Panc1 (cell line): ENCODE results near the gene EXOC3L1. TPM values are rescaled to one million over a fixed set of nuclear protein-coding genes. Genes with fewer than 3 reads are reported as not detected.
A peak's percentile ranks its signal among the peaks of the same experiment; 100 is the strongest.

Experiments
- ATAC-seq: fragments of 200-7000 bp; cut with Tn5 transposase; 2 replicates; pipeline ENCODE4 v1.9.1; 2020; ENCODE audit warnings: mild to moderate bottlenecking, moderate library complexity
- BruUV-seq: library from RNA; stranded (reverse); fragments of 400-500 nt; replicated peaks from 2 replicates; lab custom pipeline; 2021; lab: Mats Ljungman, UMichigan
- CTCF ChIA-PET: fragments of 300-600 bp; sonication (Branson Sonifier 250); formaldehyde crosslinking; loops from one replicate; lab custom pipeline; 2022; ENCODE audit warnings: antibody characterized with exemption; lab: Charles Lee
- POLR2A ChIA-PET: fragments of 300-600 bp; sonication (Branson Sonifier 250); formaldehyde crosslinking; loops from one replicate; lab custom pipeline; 2022; ENCODE audit warnings: antibody characterized with exemption; lab: Charles Lee
- DNase-seq: peaks from one replicate; pipeline ENCODE4 v3.0.0-alpha.2; 2010; ENCODE audit warnings: low read depth, low spot score
- H3K27ac ChIP-seq: 2 replicates; pipeline ENCODE4 v1.5.1; 2011; ENCODE audit warnings: mild to moderate bottlenecking, low read length, inconsistent platforms
- H3K27me3 ChIP-seq: fragments of 200-500 bp; sonication (Bioruptor generic); 2 replicates; pipeline ENCODE4 v1.6.0; 2014; ENCODE audit warnings: low read length, inconsistent platforms; ENCODE audit not compliant: control insufficient read depth, insufficient read depth
- H3K36me3 ChIP-seq: fragments of 200-500 bp; sonication (Bioruptor generic); 2 replicates; pipeline ENCODE4 v1.5.1; 2014; ENCODE audit warnings: inconsistent platforms, mild to moderate bottlenecking, low read length, moderate library complexity; ENCODE audit not compliant: control insufficient read depth, insufficient read depth
- H3K4me1 ChIP-seq: 2 replicates; pipeline ENCODE4 v1.5.1; 2011; ENCODE audit warnings: inconsistent platforms, mild to moderate bottlenecking, low read length, moderate library complexity; ENCODE audit not compliant: control insufficient read depth, insufficient read depth
- H3K4me3 ChIP-seq, 2 experiments: 2 replicates each; pipeline ENCODE4 v1.5.1; 2011 to 2012; ENCODE audit warnings: low read depth in 2 of 2, low read length in 2 of 2, mild to moderate bottlenecking in 2 of 2, inconsistent platforms in 1 of 2, moderate library complexity in 1 of 2
- H3K9me3 ChIP-seq: fragments of 200-500 bp; sonication (Bioruptor generic); 2 replicates; pipeline ENCODE4 v1.5.1; 2014; ENCODE audit warnings: low read depth, mild to moderate bottlenecking, inconsistent platforms, low read length, moderate library complexity; ENCODE audit not compliant: control insufficient read depth, insufficient read depth
- POLR2AphosphoS5 ChIP-seq: IDR thresholded peaks from 2 replicates; pipeline ENCODE4 v1.6.1; 2012; ENCODE audit warnings: mild to moderate bottlenecking, low read depth, low read length, moderate library complexity
- SIN3A ChIP-seq: IDR thresholded peaks from 2 replicates; pipeline ENCODE4 v1.6.1; 2012; ENCODE audit warnings: low read depth, mild to moderate bottlenecking, low read length, moderate library complexity, borderline replicate concordance; ENCODE audit not compliant: insufficient read depth
- TCF7L2 ChIP-seq: IDR thresholded peaks from 2 replicates; pipeline ENCODE4 v1.6.1; 2011; ENCODE audit warnings: mild to moderate bottlenecking, low read depth, low read length, inconsistent platforms
- in situ Hi-C: cut with HindIII; loops from 2 replicates; pipeline ENCODE4 v1.10.0; 2016; ENCODE audit warnings: low sequenced_read_pairs, low pct_unique_long_range_greater_than_20kb
- intact Hi-C: fragments of 100-400 bp; cut with micrococcal nuclease; formaldehyde crosslinking; loops from one replicate; pipeline ENCODE4 v1.10.0; 2022; ENCODE audit not compliant: unreplicated experiment
- total RNA-seq: library from RNA; stranded (reverse); gene quantifications from one replicate; pipeline ENCODE4 v1.2.1, GENCODE V29; 2021; ENCODE audit not compliant: unreplicated experiment
- TF ChIP-seq, protein P1 (sequence below), 2 experiments: IDR thresholded peaks; 2 replicates each; pipeline ENCODE4 v1.6.1; 2011 to 2012; ENCODE audit warnings: low read depth in 2 of 2, control low read depth in 1 of 2, low read length in 1 of 2, mild to moderate bottlenecking in 1 of 2, moderate library complexity in 1 of 2; ENCODE audit not compliant: insufficient read depth in 1 of 2
- TF ChIP-seq, protein P2 (sequence below): fragments of 450-650 bp; IDR thresholded peaks from 2 replicates; pipeline ENCODE4 v1.5.1; 2017; ENCODE audit warnings: mild to moderate bottlenecking

Gene EXOC3L1
- total RNA-seq, 1 experiment from 2014 or later = 0.41 TPM

DNA sequence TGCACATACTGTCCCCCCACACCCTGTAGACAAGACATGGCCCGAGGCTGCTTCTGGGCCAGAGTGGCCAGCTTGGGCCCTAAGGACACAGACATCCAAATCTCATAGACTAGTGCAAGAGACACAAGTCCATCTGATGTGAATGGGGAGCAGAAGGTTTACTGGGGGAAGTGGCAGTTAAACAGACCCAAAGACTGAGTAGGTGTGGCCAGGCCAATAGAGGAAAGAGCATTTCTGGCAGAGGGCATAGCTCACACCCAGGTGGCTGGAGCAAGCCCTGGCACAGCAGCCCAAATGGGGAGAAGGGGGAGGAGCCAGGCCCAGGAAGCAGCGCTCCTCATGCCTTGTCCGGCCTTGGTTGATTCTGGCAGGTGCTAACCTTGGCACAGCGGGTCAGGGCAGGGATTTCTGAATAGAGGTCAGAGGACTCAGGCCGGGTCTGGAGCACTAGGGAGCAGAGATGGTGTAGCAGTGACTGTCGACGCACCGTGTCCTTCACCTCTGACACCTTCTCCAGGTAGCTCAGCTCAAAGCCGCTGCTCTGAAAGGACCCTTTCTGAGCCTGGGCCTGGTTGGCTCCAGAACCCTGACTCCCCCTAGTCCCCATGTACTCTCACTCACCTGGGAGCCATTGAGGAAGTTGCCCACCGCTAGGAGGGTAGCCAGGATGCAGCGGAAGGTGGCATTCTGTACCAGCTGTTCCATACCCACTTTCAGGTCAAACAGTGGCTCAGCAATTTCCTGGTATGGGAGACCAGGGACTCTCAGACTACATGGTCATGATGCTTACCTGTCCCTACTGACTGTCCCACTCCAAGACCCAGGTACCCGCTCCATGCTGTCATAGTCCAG is 41.1 kb upstream of the EXOC3L1 start:
- H3K27me3 ChIP-seq = no peaks in the 10 kb centered on the region
- peaks cover 4% of the 10 kb centered on the region; the same call in 1 of the 2 replicates for H3K4me1 ChIP-seq
- in situ Hi-C loops (no loop called here), intact Hi-C loops (no loop called here)
- no peaks in the 10 kb centered on the region for H3K9me3 ChIP-seq
- no peak for DNase-seq
- ChIA-PET POLR2A (interaction anchor here (0.6 kb wide), 1 partner anchor 9 kb away, joined by 3 read pairs; no protein-coding TSS in a partner anchor), CTCF (no interaction called here)
- BruUV-seq = no TSS peak
- peaks cover 5% of the 10 kb centered on the region; the same call in 1 of the 2 replicates for H3K36me3 ChIP-seq
- TF ChIP-seq POLR2AphosphoS5 (0 out of 2 replicates have a peak, but pooled peaks have one; percentile 34), TCF7L2 (no peak)
- no peak for ATAC-seq
- H3K4me3 ChIP-seq = no peak overlapping the region
- no peak overlapping the region for H3K27ac ChIP-seq

DNA sequence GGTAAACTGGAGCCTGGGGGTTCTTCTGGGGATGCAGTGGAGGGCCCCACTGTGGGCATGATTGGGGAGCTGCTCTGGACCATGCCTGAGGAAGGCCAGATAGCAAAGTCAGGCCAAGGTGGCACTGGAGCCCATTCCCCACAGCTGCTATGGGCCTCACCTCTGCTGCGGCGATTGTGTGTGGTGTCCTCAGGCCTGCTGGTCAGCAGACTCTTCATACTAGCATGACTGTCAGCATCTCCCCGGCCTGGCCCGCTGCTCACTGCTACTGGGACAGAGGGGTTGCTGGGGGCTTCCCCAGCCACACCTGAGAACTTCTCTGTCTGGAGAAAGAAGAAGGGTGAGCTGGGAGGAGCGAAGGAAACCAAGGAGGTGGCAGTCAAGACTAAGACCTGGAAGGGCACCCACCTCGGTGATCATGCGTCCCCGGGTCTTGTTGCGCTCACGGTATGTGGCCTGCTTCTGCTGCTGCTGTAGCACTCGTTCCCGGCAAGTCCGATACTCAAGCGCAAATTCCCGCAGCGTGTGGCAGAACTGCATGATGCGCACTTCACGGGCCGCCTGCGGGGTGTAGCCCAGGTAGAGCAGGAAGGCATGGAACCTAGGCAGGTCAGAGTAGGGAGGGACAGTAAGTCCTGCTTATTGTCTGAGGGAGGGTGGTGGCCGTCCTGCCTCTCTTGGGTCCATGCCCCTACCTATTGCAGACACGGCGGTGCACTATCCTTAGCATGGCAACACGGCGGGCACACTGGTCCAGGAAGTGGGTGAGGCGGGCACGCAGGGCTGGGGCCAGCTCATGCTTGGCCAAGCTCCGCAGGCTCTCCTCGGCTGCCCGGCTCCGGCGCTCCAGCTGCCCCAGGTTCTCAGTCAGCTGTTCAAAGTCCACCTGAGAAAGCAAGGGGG is 40.2 kb upstream of the EXOC3L1 start:
- no peak for DNase-seq
- peaks cover 5% of the 10 kb centered on the region; the same call in 1 of the 2 replicates for H3K36me3 ChIP-seq
- POLR2A ChIA-PET = no interaction called here
- no TSS peak for BruUV-seq
- CTCF ChIA-PET = no interaction called here
- no peaks in the 10 kb centered on the region for H3K27me3 ChIP-seq
- H3K27ac ChIP-seq = no peak overlapping the region
- intact Hi-C loops = no loop called here
- TF ChIP-seq TCF7L2 (no peak), SIN3A (no peak), POLR2AphosphoS5 (no peak)
- TF ChIP-seq, protein P1, sequence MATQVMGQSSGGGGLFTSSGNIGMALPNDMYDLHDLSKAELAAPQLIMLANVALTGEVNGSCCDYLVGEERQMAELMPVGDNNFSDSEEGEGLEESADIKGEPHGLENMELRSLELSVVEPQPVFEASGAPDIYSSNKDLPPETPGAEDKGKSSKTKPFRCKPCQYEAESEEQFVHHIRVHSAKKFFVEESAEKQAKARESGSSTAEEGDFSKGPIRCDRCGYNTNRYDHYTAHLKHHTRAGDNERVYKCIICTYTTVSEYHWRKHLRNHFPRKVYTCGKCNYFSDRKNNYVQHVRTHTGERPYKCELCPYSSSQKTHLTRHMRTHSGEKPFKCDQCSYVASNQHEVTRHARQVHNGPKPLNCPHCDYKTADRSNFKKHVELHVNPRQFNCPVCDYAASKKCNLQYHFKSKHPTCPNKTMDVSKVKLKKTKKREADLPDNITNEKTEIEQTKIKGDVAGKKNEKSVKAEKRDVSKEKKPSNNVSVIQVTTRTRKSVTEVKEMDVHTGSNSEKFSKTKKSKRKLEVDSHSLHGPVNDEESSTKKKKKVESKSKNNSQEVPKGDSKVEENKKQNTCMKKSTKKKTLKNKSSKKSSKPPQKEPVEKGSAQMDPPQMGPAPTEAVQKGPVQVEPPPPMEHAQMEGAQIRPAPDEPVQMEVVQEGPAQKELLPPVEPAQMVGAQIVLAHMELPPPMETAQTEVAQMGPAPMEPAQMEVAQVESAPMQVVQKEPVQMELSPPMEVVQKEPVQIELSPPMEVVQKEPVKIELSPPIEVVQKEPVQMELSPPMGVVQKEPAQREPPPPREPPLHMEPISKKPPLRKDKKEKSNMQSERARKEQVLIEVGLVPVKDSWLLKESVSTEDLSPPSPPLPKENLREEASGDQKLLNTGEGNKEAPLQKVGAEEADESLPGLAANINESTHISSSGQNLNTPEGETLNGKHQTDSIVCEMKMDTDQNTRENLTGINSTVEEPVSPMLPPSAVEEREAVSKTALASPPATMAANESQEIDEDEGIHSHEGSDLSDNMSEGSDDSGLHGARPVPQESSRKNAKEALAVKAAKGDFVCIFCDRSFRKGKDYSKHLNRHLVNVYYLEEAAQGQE (IDR thresholded peaks at IDR 0.05; ENCODE audit: insufficient read depth in 1 of 2, low read depth in 2 of 2, low read length in 1 of 2) = no peak
- TF ChIP-seq, protein P2, sequence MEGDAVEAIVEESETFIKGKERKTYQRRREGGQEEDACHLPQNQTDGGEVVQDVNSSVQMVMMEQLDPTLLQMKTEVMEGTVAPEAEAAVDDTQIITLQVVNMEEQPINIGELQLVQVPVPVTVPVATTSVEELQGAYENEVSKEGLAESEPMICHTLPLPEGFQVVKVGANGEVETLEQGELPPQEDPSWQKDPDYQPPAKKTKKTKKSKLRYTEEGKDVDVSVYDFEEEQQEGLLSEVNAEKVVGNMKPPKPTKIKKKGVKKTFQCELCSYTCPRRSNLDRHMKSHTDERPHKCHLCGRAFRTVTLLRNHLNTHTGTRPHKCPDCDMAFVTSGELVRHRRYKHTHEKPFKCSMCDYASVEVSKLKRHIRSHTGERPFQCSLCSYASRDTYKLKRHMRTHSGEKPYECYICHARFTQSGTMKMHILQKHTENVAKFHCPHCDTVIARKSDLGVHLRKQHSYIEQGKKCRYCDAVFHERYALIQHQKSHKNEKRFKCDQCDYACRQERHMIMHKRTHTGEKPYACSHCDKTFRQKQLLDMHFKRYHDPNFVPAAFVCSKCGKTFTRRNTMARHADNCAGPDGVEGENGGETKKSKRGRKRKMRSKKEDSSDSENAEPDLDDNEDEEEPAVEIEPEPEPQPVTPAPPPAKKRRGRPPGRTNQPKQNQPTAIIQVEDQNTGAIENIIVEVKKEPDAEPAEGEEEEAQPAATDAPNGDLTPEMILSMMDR = no peak
- in situ Hi-C loops = no loop called here
- H3K9me3 ChIP-seq = no peaks in the 10 kb centered on the region
- no peak overlapping the region for H3K4me3 ChIP-seq
- H3K4me1 ChIP-seq = peaks cover 4% of the 10 kb centered on the region; the same call in 1 of the 2 replicates
- no peak for ATAC-seq
